ENCODE data around the gene ANKH. TPM values are rescaled to one million over a fixed set of nuclear protein-coding genes. Genes with fewer than 3 reads are reported as not detected.

Gene ANKH
- total RNA-seq, 1 experiment from 2014 or later = 16.9 TPM

DNA sequence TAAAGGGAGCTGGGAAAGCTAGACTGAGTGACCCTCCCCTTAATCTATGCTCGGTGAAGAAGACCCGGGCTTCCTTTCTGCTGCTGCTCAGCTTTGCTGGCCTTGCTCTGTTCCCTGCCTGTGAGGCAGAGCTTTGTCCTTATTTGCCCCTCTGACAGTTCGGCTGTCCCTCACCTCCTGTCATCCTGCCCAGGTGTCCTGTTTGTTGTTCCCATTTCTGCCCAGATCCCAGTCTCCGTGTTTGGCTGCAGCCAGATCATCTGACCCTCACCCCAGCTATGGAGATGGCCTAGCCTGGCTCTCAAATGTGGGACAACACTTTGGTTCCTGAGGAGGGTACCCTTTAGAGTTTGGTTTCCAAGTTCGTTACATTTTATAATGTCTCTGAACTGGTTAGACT is 186.8 kb downstream of the ANKH start:
- ATAC-seq = no peak
- H3K9me3 Mint-ChIP-seq = peaks cover 3% of the 10 kb centered on the region; the same call in 1 of the 2 replicates
- H3K36me3 Mint-ChIP-seq = peaks cover 41% of the 10 kb centered on the region
- POLR2A ChIA-PET = no interaction called here
- H3K27ac Mint-ChIP-seq = no peak overlapping the region
- H3K27me3 Mint-ChIP-seq (ENCODE audit: low read depth) = no peaks in the 10 kb centered on the region
- CTCF ChIA-PET = interaction anchor here (1.0 to 4.0 kb wide), 7 partner anchors 11 to 499 kb away, joined by 3 to 28 read pairs (median 5); no protein-coding TSS in a partner anchor
- no peak for DNase-seq (ENCODE audit: low spot score)
- H3K4me3 Mint-ChIP-seq = no peak overlapping the region
- TF ChIP-seq CREB1 (CRISPR knock-in tag; IDR thresholded peaks at IDR 0.05) (no peak), TCF7 (CRISPR knock-in tag; IDR thresholded peaks at IDR 0.05; ENCODE audit: low read depth) (no peak), NFATC4 (CRISPR knock-in tag; IDR thresholded peaks at IDR 0.05) (no peak)
- TF ChIP-seq, protein P1, sequence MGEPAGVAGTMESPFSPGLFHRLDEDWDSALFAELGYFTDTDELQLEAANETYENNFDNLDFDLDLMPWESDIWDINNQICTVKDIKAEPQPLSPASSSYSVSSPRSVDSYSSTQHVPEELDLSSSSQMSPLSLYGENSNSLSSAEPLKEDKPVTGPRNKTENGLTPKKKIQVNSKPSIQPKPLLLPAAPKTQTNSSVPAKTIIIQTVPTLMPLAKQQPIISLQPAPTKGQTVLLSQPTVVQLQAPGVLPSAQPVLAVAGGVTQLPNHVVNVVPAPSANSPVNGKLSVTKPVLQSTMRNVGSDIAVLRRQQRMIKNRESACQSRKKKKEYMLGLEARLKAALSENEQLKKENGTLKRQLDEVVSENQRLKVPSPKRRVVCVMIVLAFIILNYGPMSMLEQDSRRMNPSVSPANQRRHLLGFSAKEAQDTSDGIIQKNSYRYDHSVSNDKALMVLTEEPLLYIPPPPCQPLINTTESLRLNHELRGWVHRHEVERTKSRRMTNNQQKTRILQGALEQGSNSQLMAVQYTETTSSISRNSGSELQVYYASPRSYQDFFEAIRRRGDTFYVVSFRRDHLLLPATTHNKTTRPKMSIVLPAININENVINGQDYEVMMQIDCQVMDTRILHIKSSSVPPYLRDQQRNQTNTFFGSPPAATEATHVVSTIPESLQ (CRISPR knock-in tag; IDR thresholded peaks at IDR 0.05) = no peak
- peaks cover 6% of the 10 kb centered on the region for H3K4me1 Mint-ChIP-seq

DNA sequence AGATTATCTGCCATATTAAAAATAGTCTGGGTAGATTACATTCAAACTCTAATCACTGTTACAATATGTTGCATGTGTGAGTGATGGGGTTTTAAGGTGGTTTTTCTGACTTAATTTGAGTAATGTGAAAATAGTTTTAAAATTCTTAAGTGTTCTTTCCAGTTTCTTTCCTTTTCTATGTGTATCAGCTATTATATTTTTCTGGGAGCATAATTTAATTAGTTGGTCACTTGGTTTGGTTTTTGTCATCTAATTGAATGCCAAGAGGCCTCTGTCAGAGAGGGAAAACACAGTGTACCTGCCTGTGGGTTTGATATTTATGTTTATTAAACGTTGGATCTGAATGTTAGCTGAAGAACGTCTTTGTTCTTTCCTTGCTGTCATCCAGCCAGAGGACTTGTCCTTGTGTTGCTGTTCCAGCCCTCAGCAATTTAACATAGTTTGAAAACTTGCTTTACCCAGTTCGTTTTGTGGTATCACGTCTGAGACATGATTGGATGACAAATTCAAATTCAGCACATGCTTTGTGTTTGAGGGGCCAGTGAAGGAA is 187.6 kb downstream of the ANKH start:
- ChIA-PET CTCF (interaction anchor here (1.0 to 4.0 kb wide), 4 partner anchors 10 to 319 kb away, joined by 3 to 28 read pairs (median 9); no protein-coding TSS in a partner anchor), POLR2A (no interaction called here)
- no peak overlapping the region for H3K4me3 Mint-ChIP-seq
- TF ChIP-seq GABPB1 (CRISPR knock-in tag; IDR thresholded peaks at IDR 0.05) = no peak
- TF ChIP-seq, protein P2, sequence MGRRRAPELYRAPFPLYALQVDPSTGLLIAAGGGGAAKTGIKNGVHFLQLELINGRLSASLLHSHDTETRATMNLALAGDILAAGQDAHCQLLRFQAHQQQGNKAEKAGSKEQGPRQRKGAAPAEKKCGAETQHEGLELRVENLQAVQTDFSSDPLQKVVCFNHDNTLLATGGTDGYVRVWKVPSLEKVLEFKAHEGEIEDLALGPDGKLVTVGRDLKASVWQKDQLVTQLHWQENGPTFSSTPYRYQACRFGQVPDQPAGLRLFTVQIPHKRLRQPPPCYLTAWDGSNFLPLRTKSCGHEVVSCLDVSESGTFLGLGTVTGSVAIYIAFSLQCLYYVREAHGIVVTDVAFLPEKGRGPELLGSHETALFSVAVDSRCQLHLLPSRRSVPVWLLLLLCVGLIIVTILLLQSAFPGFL (CRISPR knock-in tag; IDR thresholded peaks at IDR 0.05; ENCODE audit: borderline replicate concordance) = no peak
- no peak for TF ChIP-seq ZNF671 (CRISPR knock-in tag; IDR thresholded peaks at IDR 0.05)
- TF ChIP-seq, protein P3, sequence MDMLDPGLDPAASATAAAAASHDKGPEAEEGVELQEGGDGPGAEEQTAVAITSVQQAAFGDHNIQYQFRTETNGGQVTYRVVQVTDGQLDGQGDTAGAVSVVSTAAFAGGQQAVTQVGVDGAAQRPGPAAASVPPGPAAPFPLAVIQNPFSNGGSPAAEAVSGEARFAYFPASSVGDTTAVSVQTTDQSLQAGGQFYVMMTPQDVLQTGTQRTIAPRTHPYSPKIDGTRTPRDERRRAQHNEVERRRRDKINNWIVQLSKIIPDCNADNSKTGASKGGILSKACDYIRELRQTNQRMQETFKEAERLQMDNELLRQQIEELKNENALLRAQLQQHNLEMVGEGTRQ (CRISPR knock-in tag; IDR thresholded peaks at IDR 0.05) = no peak
- TF ChIP-seq, protein P4, sequence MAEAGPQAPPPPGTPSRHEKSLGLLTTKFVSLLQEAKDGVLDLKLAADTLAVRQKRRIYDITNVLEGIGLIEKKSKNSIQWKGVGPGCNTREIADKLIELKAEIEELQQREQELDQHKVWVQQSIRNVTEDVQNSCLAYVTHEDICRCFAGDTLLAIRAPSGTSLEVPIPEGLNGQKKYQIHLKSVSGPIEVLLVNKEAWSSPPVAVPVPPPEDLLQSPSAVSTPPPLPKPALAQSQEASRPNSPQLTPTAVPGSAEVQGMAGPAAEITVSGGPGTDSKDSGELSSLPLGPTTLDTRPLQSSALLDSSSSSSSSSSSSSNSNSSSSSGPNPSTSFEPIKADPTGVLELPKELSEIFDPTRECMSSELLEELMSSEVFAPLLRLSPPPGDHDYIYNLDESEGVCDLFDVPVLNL (CRISPR knock-in tag; IDR thresholded peaks at IDR 0.05; ENCODE audit: borderline replicate concordance, low read depth) = no peak
- TF ChIP-seq, protein P5, sequence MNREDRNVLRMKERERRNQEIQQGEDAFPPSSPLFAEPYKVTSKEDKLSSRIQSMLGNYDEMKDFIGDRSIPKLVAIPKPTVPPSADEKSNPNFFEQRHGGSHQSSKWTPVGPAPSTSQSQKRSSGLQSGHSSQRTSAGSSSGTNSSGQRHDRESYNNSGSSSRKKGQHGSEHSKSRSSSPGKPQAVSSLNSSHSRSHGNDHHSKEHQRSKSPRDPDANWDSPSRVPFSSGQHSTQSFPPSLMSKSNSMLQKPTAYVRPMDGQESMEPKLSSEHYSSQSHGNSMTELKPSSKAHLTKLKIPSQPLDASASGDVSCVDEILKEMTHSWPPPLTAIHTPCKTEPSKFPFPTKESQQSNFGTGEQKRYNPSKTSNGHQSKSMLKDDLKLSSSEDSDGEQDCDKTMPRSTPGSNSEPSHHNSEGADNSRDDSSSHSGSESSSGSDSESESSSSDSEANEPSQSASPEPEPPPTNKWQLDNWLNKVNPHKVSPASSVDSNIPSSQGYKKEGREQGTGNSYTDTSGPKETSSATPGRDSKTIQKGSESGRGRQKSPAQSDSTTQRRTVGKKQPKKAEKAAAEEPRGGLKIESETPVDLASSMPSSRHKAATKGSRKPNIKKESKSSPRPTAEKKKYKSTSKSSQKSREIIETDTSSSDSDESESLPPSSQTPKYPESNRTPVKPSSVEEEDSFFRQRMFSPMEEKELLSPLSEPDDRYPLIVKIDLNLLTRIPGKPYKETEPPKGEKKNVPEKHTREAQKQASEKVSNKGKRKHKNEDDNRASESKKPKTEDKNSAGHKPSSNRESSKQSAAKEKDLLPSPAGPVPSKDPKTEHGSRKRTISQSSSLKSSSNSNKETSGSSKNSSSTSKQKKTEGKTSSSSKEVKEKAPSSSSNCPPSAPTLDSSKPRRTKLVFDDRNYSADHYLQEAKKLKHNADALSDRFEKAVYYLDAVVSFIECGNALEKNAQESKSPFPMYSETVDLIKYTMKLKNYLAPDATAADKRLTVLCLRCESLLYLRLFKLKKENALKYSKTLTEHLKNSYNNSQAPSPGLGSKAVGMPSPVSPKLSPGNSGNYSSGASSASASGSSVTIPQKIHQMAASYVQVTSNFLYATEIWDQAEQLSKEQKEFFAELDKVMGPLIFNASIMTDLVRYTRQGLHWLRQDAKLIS (CRISPR knock-in tag; IDR thresholded peaks at IDR 0.05; ENCODE audit: borderline replicate concordance) = no peak
- no peak for TF ChIP-seq OVOL2 (CRISPR knock-in tag; IDR thresholded peaks at IDR 0.05; ENCODE audit: borderline replicate concordance)
- TF ChIP-seq, protein P6, sequence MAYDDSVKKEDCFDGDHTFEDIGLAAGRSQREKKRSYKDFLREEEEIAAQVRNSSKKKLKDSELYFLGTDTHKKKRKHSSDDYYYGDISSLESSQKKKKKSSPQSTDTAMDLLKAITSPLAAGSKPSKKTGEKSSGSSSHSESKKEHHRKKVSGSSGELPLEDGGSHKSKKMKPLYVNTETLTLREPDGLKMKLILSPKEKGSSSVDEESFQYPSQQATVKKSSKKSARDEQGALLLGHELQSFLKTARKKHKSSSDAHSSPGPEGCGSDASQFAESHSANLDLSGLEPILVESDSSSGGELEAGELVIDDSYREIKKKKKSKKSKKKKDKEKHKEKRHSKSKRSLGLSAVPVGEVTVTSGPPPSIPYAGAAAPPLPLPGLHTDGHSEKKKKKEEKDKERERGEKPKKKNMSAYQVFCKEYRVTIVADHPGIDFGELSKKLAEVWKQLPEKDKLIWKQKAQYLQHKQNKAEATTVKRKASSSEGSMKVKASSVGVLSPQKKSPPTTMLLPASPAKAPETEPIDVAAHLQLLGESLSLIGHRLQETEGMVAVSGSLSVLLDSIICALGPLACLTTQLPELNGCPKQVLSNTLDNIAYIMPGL (CRISPR knock-in tag; IDR thresholded peaks at IDR 0.05) = no peak
- TF ChIP-seq CBFB (CRISPR knock-in tag; IDR thresholded peaks at IDR 0.05; ENCODE audit: low read depth) = no peak
- no peak for TF ChIP-seq TP53 (CRISPR knock-in tag; IDR thresholded peaks at IDR 0.05)
- TF ChIP-seq, protein P7, sequence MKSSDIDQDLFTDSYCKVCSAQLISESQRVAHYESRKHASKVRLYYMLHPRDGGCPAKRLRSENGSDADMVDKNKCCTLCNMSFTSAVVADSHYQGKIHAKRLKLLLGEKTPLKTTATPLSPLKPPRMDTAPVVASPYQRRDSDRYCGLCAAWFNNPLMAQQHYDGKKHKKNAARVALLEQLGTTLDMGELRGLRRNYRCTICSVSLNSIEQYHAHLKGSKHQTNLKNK (CRISPR knock-in tag; IDR thresholded peaks at IDR 0.05) = no peak
- TF ChIP-seq MYBL2 (CRISPR knock-in tag; IDR thresholded peaks at IDR 0.05) = no peak
- no peak for ATAC-seq
- no peaks in the 10 kb centered on the region for H3K27me3 Mint-ChIP-seq (ENCODE audit: low read depth)
- peaks cover 33% of the 10 kb centered on the region for H3K36me3 Mint-ChIP-seq
- no peak for DNase-seq (ENCODE audit: low spot score)
- no peaks in the 10 kb centered on the region for H3K9me3 Mint-ChIP-seq
- no peak overlapping the region for H3K27ac Mint-ChIP-seq
- H3K4me1 Mint-ChIP-seq = peaks cover 6% of the 10 kb centered on the region
